Measurements from ENCODE around the gene OTOP3. TPM values are rescaled to one million over a fixed set of nuclear protein-coding genes. Genes with fewer than 3 reads are reported as not detected.

The OTOP3 gene
- polyA plus RNA-seq, 1 donor from 2014 or later = not detected

GRCh38 chr17:74922694-74923537, 12.8 kb upstream of the OTOP3 start, which contains the start of gene USH1G:
Gene USH1G (minus strand): TSS chr17:74923255. CDS start chr17:74923073, 182 bp downstream.
- Mint-ChIP-seq H3K36me3 (no peaks in the 10 kb centered on the region), H3K27ac (no peak within 1 kb of the TSS), H3K9me3 (no peaks in the 10 kb centered on the region), H3K27me3 (peaks cover 37% of the 10 kb centered on the region), H3K4me1 (peaks cover 0 to 2% (median 2%) of the 10 kb centered on the region in 3 donors), H3K4me3 (peak within 1 kb of the TSS in 3 of 4 donors; percentile 60 to 78 (median 66))

DNA sequence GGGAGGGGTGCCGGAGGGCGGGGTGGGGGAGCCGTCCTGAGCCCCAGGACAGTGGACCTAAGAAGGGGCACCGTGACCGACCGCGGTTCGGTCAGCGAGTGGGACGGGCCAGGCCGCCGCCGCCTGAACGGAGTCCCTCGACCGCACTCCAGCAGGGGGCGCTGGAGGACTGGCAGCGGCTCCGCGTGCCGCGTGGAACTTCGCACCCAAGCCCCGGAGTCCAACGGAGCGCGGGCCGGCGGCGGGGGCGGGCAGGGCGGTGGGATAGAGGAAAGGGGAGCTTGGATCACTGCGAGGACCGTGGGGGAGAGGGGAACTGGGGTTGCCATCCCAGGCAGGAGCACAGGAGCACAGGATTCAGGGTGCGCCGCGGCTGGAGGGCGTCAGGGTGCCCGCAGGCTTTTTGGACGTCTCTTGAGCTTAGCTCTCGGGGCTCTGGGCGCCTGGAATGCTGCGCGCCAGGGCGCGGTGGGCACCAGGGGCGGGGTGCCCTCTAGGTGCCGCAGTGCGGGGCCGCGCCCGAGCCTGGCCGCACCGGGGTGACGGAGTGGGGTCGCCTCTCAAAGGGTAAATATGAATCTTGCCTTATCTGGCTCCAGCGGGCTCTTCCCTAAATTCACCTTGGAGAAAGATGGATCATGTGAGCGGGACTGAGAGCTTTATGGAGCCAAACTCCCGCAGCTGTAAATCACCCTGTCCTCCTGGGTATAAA, 12.0 kb upstream of the OTOP3 start:
- Mint-ChIP-seq H3K4me3 (peak overlapping the region in 2 of 4 donors; percentile 66 to 78), H3K36me3 (no peaks in the 10 kb centered on the region), H3K4me1 (peaks cover 0 to 2% (median 2%) of the 10 kb centered on the region in 3 donors), H3K9me3 (no peaks in the 10 kb centered on the region), H3K27me3 (peaks cover 42% of the 10 kb centered on the region), H3K27ac (no peak overlapping the region)

GRCh38 chr17:74924250-74924948, 11.3 kb upstream of the OTOP3 start, which contains the start of gene OTOP2:
Gene OTOP2 (plus strand): TSS chr17:74924273. CDS start chr17:74924633, 360 bp downstream.
- H3K36me3 Mint-ChIP-seq = no peaks in the 10 kb centered on the region
- H3K4me3 Mint-ChIP-seq = peak within 1 kb of the TSS in 3 of 4 donors; percentile 65 to 78 (median 66)
- no peak within 1 kb of the TSS for H3K27ac Mint-ChIP-seq
- H3K27me3 Mint-ChIP-seq = peaks cover 42% of the 10 kb centered on the region
- H3K4me1 Mint-ChIP-seq = peaks cover 0 to 2% (median 2%) of the 10 kb centered on the region in 3 donors
- no peaks in the 10 kb centered on the region for H3K9me3 Mint-ChIP-seq

DNA sequence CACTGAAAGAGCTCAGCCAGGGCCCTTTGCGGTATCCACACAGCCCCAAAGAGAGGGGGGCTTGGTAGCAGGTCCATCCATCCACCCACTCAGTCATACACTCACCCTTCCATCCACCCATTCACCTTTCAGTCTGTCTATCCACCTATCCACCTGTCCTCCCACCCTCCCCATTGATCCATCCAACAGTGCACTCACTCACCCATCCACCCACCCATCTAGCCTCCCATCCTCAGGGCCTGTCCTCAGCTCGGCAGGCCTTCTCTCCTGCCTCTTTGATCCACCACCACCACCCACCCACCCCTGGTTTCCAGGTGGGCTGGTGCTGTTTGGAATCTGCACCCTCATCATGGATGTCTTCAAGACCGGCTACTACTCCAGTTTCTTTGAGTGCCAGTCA, 10.5 kb upstream of the OTOP3 start:
- H3K36me3 Mint-ChIP-seq = no peaks in the 10 kb centered on the region
- no peak overlapping the region for H3K27ac Mint-ChIP-seq
- peaks cover 45% of the 10 kb centered on the region for H3K27me3 Mint-ChIP-seq

GRCh38 chr17:74928786-74929185, 6.9 kb upstream of the OTOP3 start:
- peaks cover 65% of the 10 kb centered on the region for H3K27me3 Mint-ChIP-seq
- peaks cover 0 to 2% (median 2%) of the 10 kb centered on the region in 3 donors for H3K4me1 Mint-ChIP-seq
- H3K4me3 Mint-ChIP-seq = no peak overlapping the region
- no peak overlapping the region for H3K27ac Mint-ChIP-seq
- H3K9me3 Mint-ChIP-seq = no peaks in the 10 kb centered on the region
- no peaks in the 10 kb centered on the region for H3K36me3 Mint-ChIP-seq

More for the DNA sequence above, 10.5 kb upstream of the OTOP3 start:
- Mint-ChIP-seq H3K4me3 (no peak overlapping the region), H3K9me3 (no peaks in the 10 kb centered on the region), H3K4me1 (peaks cover 0 to 2% (median 2%) of the 10 kb centered on the region in 3 donors)

DNA sequence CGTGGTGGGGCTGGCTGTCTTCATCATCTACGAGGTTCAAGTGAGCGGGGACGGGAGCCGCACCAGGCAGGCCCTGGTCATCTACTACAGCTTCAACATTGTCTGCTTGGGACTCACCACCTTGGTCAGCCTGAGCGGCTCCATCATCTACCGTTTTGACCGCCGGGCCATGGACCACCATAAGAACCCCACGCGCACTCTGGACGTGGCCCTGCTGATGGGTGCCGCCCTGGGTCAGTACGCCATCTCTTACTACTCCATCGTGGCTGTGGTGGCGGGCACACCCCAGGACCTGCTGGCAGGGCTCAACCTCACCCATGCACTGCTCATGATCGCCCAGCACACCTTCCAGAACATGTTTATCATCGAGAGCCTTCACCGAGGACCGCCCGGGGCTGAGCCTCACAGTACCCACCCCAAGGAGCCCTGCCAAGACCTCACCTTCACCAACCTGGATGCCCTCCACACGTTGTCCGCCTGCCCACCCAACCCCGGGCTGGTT, 5.1 kb upstream of the OTOP3 start:
- no peaks in the 10 kb centered on the region for H3K36me3 Mint-ChIP-seq
- H3K27me3 Mint-ChIP-seq = peaks cover 61% of the 10 kb centered on the region
- H3K9me3 Mint-ChIP-seq = no peaks in the 10 kb centered on the region
- no peaks in the 10 kb centered on the region for H3K4me1 Mint-ChIP-seq
- no peak overlapping the region for H3K4me3 Mint-ChIP-seq
- H3K27ac Mint-ChIP-seq = no peak overlapping the region

DNA sequence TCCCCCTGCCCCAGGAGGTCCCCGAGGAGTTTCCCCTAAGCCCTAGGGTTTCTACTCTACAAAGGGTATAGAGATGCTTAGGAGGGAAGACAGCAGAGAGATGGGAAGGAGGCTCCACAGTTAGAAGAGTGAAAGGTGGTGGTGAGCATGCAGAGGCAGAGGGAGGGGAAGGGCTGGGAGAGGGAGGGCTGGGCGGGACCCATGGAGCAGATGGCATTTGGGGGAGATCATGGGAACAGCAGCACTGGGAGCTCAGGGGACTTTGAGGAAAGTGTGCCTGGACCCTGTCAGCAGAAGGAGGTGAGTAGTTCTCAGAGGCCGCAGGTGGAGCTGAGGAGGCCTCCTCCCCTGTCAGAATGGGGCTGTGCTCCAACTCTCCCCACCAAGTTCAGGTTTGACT, 650 bp upstream of the OTOP3 start:
- Mint-ChIP-seq H3K36me3 (no peaks in the 10 kb centered on the region), H3K27me3 (peaks cover 61% of the 10 kb centered on the region)

DNA sequence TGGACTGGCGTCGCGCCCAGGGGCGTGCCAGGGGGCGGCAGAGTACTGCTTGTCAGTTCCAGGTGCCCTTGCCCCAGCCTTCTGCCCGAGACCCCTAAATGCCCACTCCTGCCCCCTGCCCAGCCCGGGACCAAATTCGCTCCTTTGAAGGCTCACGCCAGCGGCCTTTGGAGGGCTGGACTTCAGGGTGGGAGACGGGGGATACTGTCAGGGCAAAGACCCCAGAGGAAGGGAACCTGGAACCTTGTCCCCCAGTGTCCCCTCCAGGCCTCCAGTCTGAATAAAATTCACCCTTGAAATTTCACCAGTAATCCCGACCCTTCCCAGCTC, 737 bp downstream of the OTOP3 start:
- Mint-ChIP-seq H3K27ac (no peak overlapping the region), H3K4me1 (peaks cover 0 to 2% (median 0%) of the 10 kb centered on the region in 3 donors), H3K9me3 (no peaks in the 10 kb centered on the region), H3K36me3 (no peaks in the 10 kb centered on the region), H3K4me3 (no peak overlapping the region), H3K27me3 (peaks cover 54% of the 10 kb centered on the region)

More for the DNA sequence above, 650 bp upstream of the OTOP3 start:
- no peak overlapping the region for H3K27ac Mint-ChIP-seq
- H3K9me3 Mint-ChIP-seq = no peaks in the 10 kb centered on the region
- H3K4me1 Mint-ChIP-seq = peaks cover 0 to 2% (median 0%) of the 10 kb centered on the region in 3 donors
- H3K4me3 Mint-ChIP-seq = peak overlapping the region in 1 of 4 donors; percentile 52

DNA sequence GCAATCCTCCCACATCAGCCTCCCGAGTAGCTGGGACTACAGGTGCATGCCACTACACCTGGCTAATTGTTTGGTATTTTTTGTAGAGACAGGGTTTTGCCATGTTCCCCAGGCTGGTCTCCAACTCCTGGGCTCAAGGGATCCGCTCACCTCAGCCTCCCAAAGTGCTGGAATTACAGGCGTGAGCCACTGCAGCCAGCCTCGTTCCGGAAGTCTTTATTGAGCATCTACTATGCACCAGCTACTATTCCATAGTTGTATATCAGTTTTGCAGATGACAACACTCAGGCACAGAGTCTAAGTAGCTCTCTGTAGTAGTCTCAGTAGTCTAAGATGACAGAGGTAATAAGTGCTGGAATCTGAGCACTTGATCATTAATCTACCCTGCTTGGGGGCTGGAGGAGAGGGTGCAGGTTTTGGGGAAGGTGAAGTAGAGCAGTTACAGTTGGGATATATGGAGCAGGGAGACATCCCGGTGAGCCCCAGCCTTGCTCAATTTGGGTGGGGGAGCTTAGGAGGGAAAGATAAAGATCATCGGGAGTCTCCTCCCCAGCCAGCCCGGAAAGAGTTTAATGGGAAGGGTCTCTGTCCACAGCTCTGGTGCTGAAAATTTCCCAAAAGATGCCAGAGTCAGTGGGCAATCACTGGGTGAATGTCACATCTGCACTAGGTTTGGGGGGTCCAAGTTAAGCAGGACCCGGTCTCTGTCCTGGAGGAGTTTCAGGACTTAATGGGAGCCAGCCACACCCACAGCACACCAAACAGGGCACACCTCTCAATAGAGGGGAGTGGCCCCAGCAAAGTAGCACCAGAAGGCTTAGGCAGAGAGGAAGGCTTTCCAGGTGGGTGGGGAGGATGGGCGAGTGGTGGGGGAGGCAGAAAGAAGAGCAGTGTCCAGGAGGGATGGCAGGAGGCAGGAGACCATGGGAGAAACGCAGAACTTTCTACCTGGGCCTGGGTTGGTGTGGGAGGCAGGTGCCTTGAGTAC, 1.7 kb downstream of the OTOP3 start:
- no peaks in the 10 kb centered on the region for H3K9me3 Mint-ChIP-seq
- peak overlapping the region in 1 of 3 donors; percentile 14 for H3K27ac Mint-ChIP-seq
- H3K4me1 Mint-ChIP-seq = peaks cover 0 to 2% (median 0%) of the 10 kb centered on the region in 3 donors
- H3K27me3 Mint-ChIP-seq = peaks cover 48% of the 10 kb centered on the region
- H3K36me3 Mint-ChIP-seq = peaks cover 1% of the 10 kb centered on the region
- H3K4me3 Mint-ChIP-seq = peak overlapping the region in 2 of 4 donors; percentile 28 to 30

DNA sequence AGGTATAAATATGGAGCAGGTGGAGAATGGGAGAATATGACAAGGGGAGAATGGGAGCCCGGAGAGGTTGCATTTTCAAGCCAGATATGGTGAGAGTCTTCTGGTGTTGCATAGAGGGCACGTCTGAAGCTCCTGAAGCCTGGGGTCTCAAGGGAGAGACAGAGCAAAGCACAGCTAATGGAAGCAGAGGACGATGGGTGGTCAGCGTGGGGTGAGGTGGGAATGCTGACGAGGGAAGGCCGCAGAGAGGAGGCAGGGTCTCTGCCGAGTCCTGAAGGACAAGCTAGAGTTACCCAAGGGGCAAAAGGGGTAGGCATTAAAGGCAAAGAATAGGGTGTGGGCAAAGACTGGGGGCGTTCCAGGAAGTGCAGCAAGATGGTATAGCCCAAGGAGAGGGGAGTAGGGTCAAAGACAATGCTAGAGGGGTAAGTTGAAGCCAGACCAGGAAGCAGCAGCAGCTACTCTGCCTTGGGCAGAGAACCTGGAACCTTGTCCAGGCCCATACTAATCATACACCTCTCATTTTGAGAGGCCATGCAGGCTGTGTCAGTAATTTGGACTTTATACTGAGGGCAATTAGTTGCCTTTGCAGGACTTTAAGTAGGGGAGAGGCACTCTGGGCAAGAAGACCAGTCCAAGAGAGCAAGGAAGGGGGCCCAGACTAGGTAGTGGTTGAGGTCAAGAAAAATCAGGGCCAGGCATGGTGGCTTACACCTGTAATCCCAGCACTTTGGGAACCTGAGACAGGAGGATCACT, 2.7 kb downstream of the OTOP3 start:
- Mint-ChIP-seq H3K27me3 (peaks cover 40% of the 10 kb centered on the region), H3K4me3 (no peak overlapping the region), H3K9me3 (no peaks in the 10 kb centered on the region), H3K36me3 (peaks cover 1% of the 10 kb centered on the region), H3K27ac (peak overlapping the region in 1 of 3 donors; percentile 52), H3K4me1 (peaks cover 0 to 4% (median 0%) of the 10 kb centered on the region in 3 donors)

DNA sequence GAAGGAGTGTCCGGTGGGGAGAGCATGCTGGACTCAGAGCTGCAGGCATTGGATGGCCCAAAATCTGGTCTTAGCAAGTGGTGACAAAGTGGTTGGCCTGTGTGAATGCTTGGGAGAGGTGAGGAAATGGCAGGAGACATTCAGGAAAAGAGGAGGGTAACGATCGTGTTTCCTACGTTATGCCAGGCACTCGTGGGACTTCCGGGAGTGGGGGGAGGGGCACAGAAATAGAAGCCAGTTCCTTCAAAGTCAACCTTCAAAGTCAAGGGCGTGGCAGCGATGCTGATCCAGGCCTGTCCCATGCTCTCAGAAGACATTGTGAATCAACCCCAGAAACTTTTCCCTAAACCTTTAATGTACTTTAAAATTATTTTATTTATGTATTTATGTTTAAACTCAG, 3.8 kb downstream of the OTOP3 start:
- Mint-ChIP-seq H3K9me3 (no peaks in the 10 kb centered on the region), H3K27ac (no peak overlapping the region), H3K4me1 (peaks cover 0 to 4% (median 0%) of the 10 kb centered on the region in 3 donors), H3K4me3 (no peak overlapping the region), H3K36me3 (peaks cover 1% of the 10 kb centered on the region), H3K27me3 (peaks cover 38% of the 10 kb centered on the region)

GRCh38 chr17:74941128-74941725, 5.5 kb downstream of the OTOP3 start:
- no peak overlapping the region for H3K27ac Mint-ChIP-seq
- no peaks in the 10 kb centered on the region for H3K9me3 Mint-ChIP-seq
- peaks cover 1% of the 10 kb centered on the region for H3K36me3 Mint-ChIP-seq
- peaks cover 0 to 4% (median 0%) of the 10 kb centered on the region in 3 donors for H3K4me1 Mint-ChIP-seq
- peaks cover 30% of the 10 kb centered on the region for H3K27me3 Mint-ChIP-seq
- no peak overlapping the region for H3K4me3 Mint-ChIP-seq
